ENCODE results near the gene PTPN21. TPM values are rescaled to one million over a fixed set of nuclear protein-coding genes. Genes with fewer than 3 reads are reported as not detected.

The PTPN21 gene
- total RNA-seq, 4 donors from 2014 or later: 15.7 to 20.8 (median 17.6) TPM

- TF ChIP-seq POLR2A (IDR thresholded peaks at IDR 0.05): peak; percentile 81 to 85
- TF ChIP-seq, protein P1, sequence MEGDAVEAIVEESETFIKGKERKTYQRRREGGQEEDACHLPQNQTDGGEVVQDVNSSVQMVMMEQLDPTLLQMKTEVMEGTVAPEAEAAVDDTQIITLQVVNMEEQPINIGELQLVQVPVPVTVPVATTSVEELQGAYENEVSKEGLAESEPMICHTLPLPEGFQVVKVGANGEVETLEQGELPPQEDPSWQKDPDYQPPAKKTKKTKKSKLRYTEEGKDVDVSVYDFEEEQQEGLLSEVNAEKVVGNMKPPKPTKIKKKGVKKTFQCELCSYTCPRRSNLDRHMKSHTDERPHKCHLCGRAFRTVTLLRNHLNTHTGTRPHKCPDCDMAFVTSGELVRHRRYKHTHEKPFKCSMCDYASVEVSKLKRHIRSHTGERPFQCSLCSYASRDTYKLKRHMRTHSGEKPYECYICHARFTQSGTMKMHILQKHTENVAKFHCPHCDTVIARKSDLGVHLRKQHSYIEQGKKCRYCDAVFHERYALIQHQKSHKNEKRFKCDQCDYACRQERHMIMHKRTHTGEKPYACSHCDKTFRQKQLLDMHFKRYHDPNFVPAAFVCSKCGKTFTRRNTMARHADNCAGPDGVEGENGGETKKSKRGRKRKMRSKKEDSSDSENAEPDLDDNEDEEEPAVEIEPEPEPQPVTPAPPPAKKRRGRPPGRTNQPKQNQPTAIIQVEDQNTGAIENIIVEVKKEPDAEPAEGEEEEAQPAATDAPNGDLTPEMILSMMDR (IDR thresholded peaks at IDR 0.05): peak in 1 of 6 experiments; percentile 1
- peak; percentile 72 to 92 (median 90) for DNase-seq
- peaks cover 0 to 19% (median 0%) of the 10 kb centered on the region in 4 donors for H3K4me1 ChIP-seq
- peak within 1 kb of the TSS; percentile 67 to 97 (median 93) for H3K4me3 ChIP-seq
- H3K36me3 ChIP-seq: peaks cover 0 to 6% (median 0%) of the 10 kb centered on the region in 3 donors
- H3K27me3 ChIP-seq: no peaks in the 10 kb centered on the region
- H3K27ac ChIP-seq: peak within 1 kb of the TSS; percentile 83 to 94 (median 84)
- no peaks in the 10 kb centered on the region for H3K9me3 ChIP-seq
Observed at GRCh38 chr14:88562831-88563686, 8.3 kb upstream of the PTPN21 start, which contains the start of gene ZC3H14. Gene ZC3H14, plus strand, starts transcription at chr14:88563037. Its CDS starts 97 bp downstream, at chr14:88563134.

GRCh38 chr14:88562532-88562830, 7.7 kb upstream of the PTPN21 start:
- Histone ChIP-seq H3K27ac (peak overlapping the region in 3 of 4 donors; percentile 84 to 94 (median 84)), H3K4me1 (peaks cover 0 to 19% (median 0%) of the 10 kb centered on the region in 4 donors), H3K36me3 (peaks cover 0 to under 1% (median 0%) of the 10 kb centered on the region in 3 donors), H3K4me3 (peak overlapping the region; percentile 67 to 97 (median 93)), H3K27me3 (no peaks in the 10 kb centered on the region), H3K9me3 (no peaks in the 10 kb centered on the region)
- TF ChIP-seq, protein P1 (IDR thresholded peaks at IDR 0.05): no peak
- TF ChIP-seq POLR2A (IDR thresholded peaks at IDR 0.05): no peak
- DNase-seq: no peak

DNA sequence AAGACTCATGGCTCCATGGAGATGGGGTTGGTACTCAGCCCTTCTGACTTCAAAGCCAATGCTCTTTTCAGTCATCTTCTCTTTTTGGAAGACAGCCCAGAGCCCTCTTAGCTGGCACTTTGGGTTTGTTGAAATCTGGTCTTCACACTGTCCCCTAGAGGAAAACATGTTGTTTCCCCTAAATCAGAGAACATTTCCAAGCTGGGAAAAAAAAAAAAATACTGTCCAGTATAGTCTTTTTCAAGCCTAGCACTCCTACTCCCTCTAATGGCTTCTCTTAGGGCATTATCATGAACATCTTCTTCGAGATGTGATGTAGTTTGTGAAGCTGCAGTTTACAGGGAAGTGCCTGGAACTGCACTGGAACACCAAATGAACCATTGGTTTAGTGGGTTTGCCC, 5.0 kb upstream of the PTPN21 start:
- TF ChIP-seq, protein P1 (IDR thresholded peaks at IDR 0.05): peak in 4 of 6 experiments; percentile 17 to 53 (median 46)
- no peak for TF ChIP-seq POLR2A (IDR thresholded peaks at IDR 0.05)
- H3K36me3 ChIP-seq: no peaks in the 10 kb centered on the region
- H3K4me1 ChIP-seq: peaks cover 0 to 15% (median 0%) of the 10 kb centered on the region in 4 donors
- no peaks in the 10 kb centered on the region for H3K27me3 ChIP-seq
- H3K9me3 ChIP-seq: no peaks in the 10 kb centered on the region
- no peak overlapping the region for H3K27ac ChIP-seq
- DNase-seq: no peak
- H3K4me3 ChIP-seq: no peak overlapping the region

- H3K4me3 ChIP-seq: no peak overlapping the region
- no peak overlapping the region for H3K27ac ChIP-seq
- H3K9me3 ChIP-seq: no peaks in the 10 kb centered on the region
- H3K27me3 ChIP-seq: no peaks in the 10 kb centered on the region
- DNase-seq: no peak
- no peaks in the 10 kb centered on the region for H3K36me3 ChIP-seq
- TF ChIP-seq, protein P1 (IDR thresholded peaks at IDR 0.05): no peak
- no peak for TF ChIP-seq POLR2A (IDR thresholded peaks at IDR 0.05)
- peaks cover 0 to 12% (median 0%) of the 10 kb centered on the region in 4 donors for H3K4me1 ChIP-seq
Observed at GRCh38 chr14:88556581-88556980, 1.8 kb upstream of the PTPN21 start.

GRCh38 chr14:88553886-88554456, 836 bp downstream of the PTPN21 start:
- no peak for DNase-seq
- Histone ChIP-seq H3K27me3 (no peaks in the 10 kb centered on the region), H3K36me3 (peaks cover 0 to 4% (median 0%) of the 10 kb centered on the region in 3 donors), H3K4me1 (peaks cover 0 to 20% (median 0%) of the 10 kb centered on the region in 4 donors), H3K27ac (peak overlapping the region; percentile 57 to 92 (median 86)), H3K9me3 (no peaks in the 10 kb centered on the region), H3K4me3 (peak overlapping the region; percentile 55 to 91 (median 68))
- TF ChIP-seq, protein P1 (IDR thresholded peaks at IDR 0.05): no peak
- no peak for TF ChIP-seq POLR2A (IDR thresholded peaks at IDR 0.05)

Measured in Peyer's patch (tissue), 4 donors.